Measurements from ENCODE around the gene SHKBP1. TPM values are rescaled to one million over a fixed set of nuclear protein-coding genes. Genes with fewer than 3 reads are reported as not detected.

SHKBP1 gene
- total and polyA plus RNA-seq, 2 experiments from 2014 or later = 63.6 to 83.4 TPM

DNA sequence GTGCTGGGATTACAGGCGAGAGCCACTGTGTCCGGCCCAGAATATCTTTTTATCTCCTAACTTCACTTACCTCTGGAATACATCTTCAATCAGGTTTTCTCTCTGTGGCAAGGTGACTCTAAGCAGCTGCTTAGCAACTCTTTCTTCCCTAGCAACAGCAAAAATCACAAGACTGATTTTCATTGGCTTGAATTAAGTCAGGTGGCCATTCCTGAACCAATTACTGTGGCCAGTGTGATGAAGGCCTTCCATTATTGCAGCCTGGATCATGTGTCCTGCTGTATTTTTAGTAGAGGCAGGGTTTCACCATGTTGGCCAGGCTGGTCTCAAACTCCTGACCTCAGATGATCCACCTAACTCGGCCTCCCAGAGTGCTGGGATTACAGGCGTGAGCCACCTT is 15.5 kb downstream of the SHKBP1 start:
- TF ChIP-seq, protein P1, sequence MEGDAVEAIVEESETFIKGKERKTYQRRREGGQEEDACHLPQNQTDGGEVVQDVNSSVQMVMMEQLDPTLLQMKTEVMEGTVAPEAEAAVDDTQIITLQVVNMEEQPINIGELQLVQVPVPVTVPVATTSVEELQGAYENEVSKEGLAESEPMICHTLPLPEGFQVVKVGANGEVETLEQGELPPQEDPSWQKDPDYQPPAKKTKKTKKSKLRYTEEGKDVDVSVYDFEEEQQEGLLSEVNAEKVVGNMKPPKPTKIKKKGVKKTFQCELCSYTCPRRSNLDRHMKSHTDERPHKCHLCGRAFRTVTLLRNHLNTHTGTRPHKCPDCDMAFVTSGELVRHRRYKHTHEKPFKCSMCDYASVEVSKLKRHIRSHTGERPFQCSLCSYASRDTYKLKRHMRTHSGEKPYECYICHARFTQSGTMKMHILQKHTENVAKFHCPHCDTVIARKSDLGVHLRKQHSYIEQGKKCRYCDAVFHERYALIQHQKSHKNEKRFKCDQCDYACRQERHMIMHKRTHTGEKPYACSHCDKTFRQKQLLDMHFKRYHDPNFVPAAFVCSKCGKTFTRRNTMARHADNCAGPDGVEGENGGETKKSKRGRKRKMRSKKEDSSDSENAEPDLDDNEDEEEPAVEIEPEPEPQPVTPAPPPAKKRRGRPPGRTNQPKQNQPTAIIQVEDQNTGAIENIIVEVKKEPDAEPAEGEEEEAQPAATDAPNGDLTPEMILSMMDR (IDR thresholded peaks at IDR 0.05; ENCODE audit: low read depth, low read length) = no peak
- Histone ChIP-seq H3K4me1 (ENCODE audit: low read depth) (no peaks in the 10 kb centered on the region), H3K9me3 (ENCODE audit: low read depth) (no peaks in the 10 kb centered on the region), H3K4me3 (no peak overlapping the region), H3K27me3 (no peaks in the 10 kb centered on the region), H3K36me3 (no peaks in the 10 kb centered on the region), H3K27ac (no peak overlapping the region)
- peak; percentile 56 to 69 for DNase-seq (ENCODE audit: low read depth in 1 of 2, low spot score in 1 of 2)

DNA sequence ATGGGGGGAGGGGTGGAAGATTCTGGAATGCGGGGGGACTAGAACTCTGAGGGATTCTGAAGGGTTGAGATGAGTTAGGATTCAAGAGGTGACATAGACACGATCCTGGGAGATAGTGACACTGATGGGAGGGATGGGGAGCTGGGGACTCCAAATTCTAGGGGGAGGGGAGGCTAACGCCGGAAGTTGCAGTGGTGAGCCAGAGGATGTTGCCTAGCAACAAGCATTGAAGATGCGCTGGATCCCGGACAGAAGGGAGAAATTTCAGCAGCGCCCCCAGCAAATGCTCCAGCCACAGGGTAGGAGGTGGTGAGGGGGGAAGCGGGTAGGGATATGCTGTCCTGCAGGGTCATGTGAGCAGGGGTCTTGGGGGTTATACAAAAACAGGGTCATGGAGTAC is 17.6 kb downstream of the SHKBP1 start:
- TF ChIP-seq, protein P1 (IDR thresholded peaks at IDR 0.05; ENCODE audit: low read depth, low read length) = no peak
- no peaks in the 10 kb centered on the region for H3K9me3 ChIP-seq (ENCODE audit: low read depth)
- H3K27me3 ChIP-seq = no peaks in the 10 kb centered on the region
- no peak overlapping the region for H3K27ac ChIP-seq
- no peaks in the 10 kb centered on the region for H3K36me3 ChIP-seq
- H3K4me3 ChIP-seq = no peak overlapping the region
- peaks cover 5% of the 10 kb centered on the region for H3K4me1 ChIP-seq (ENCODE audit: low read depth)
- no peak for DNase-seq (ENCODE audit: low read depth in 1 of 2, low spot score in 1 of 2)

DNA sequence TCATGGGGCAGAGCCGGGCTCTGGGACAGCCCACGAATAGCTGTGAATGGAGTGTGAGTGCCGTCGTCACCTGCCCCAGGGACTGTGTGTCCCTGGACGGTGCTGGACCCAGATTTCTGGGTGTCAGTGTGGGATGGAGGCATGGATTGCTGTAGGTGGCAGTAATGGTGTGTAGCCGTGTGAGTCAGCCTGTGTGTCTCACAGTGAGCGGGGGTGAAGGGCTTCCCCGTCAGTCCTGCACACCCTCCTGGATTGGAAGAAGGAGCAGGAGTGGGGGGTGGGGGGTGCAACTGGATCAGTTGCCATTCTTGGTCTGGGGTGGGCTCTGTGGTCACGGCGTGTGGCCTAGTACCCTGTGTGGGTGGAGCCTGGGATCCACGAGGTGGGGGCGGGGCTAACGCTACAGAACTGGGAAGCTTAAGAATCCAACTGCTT is 18.0 kb downstream of the SHKBP1 start:
- Histone ChIP-seq H3K4me1 (ENCODE audit: low read depth) (peaks cover 8% of the 10 kb centered on the region), H3K36me3 (no peaks in the 10 kb centered on the region), H3K9me3 (ENCODE audit: low read depth) (no peaks in the 10 kb centered on the region), H3K27ac (no peak overlapping the region), H3K27me3 (no peaks in the 10 kb centered on the region), H3K4me3 (no peak overlapping the region)
- TF ChIP-seq, protein P1 (IDR thresholded peaks at IDR 0.05; ENCODE audit: low read depth, low read length) = peak; percentile 12
- no peak for DNase-seq (ENCODE audit: low read depth in 1 of 2, low spot score in 1 of 2)

DNA sequence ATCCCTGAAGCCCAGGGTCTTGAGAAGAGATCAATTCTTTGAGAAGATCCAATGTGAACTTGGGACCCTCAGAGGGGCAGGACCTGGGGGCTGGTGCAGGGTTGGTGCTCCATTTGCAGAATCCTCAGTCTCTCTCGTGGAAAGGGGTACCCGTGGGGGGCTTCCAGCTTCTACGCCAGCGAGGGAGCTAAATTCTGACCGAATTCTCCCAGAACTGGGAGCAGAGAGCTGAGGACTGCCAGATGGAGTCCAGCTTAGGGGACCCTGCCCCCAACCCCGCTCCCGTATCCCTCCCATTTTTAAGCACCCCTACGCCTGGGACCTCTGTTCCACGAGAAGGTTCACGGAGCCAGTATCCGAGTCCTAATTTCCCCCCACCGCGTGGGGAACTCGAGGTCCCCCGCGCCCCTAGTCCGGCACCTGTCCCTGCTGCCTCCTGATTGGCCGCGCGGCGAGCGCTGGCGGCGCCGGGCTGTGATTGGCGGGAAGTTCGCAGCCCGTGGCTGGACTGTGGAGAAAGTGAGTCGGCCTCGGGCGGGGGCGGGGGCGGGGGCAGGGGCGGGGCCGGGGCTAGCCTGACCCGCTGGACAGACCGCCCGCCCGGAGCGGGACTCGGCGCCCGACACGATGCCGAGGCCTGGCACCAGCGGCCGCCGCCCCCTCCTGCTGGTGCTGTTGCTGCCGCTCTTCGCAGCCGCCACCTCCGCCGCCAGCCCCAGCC is 20.1 kb downstream of the SHKBP1 start:
- Histone ChIP-seq H3K27ac (no peak overlapping the region), H3K4me1 (ENCODE audit: low read depth) (peaks cover 20% of the 10 kb centered on the region), H3K9me3 (ENCODE audit: low read depth) (no peaks in the 10 kb centered on the region), H3K36me3 (no peaks in the 10 kb centered on the region), H3K4me3 (peak overlapping the region; percentile 39), H3K27me3 (peaks cover 11% of the 10 kb centered on the region)
- peak; percentile 62 to 84 for DNase-seq (ENCODE audit: low read depth in 1 of 2, low spot score in 1 of 2)
- TF ChIP-seq, protein P1 (IDR thresholded peaks at IDR 0.05; ENCODE audit: low read depth, low read length) = no peak

DNA sequence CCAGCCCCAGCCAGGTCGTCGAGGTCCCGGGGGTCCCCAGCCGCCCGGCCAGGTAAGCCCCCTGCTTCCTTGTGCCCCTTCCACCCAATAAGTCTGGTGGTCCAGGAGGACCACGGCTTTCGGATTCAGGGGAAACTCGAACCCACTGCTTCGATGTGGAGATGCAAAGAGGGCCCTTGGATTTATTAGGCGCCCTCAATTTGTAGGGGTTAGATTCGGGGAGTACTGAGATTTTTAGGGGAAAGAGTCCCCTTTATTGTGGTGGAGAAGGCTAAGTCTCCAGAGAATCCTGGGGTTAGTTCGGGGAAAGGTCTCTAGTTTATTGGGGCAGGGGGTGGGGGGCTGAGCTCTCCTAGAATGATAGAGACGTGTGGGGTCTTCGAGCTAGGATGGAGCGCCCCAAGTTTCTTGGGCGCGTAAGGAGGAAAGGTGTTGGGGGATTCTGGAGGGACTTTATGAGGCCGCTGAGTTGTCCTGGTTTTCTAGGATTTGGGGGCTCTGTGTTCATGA is 20.7 kb downstream of the SHKBP1 start:
- Histone ChIP-seq H3K27ac (no peak overlapping the region), H3K4me3 (peak overlapping the region; percentile 39), H3K9me3 (ENCODE audit: low read depth) (no peaks in the 10 kb centered on the region), H3K36me3 (no peaks in the 10 kb centered on the region), H3K4me1 (ENCODE audit: low read depth) (peaks cover 22% of the 10 kb centered on the region), H3K27me3 (peaks cover 11% of the 10 kb centered on the region)
- no peak for DNase-seq (ENCODE audit: low read depth in 1 of 2, low spot score in 1 of 2)
- TF ChIP-seq, protein P1 (IDR thresholded peaks at IDR 0.05; ENCODE audit: low read depth, low read length) = no peak

All from cardiac muscle cell (in vitro differentiated cells and primary cell).